IPS DF 6.9 (cell line): ENCODE results near the gene PKD2.
A peak's percentile ranks its signal among the peaks of the same experiment; 100 is the strongest.
"Not testable (repeated sequence)": the region's sequence is repeated elsewhere in the genome, so short reads cannot be mapped to it uniquely, and the experiment has no call there.

Experiments used
- DNase-seq: peaks from one replicate; pipeline ENCODE4 v3.0.0-alpha.2; 2013; ENCODE audit warnings: low read depth, low spot score
- H3K27ac ChIP-seq: one replicate; pipeline ENCODE4 v1.5.1; 2013; ENCODE audit warnings: low read length, control low read depth
- H3K27me3 ChIP-seq: 2 replicates; pipeline ENCODE4 v1.6.1; 2013; ENCODE audit warnings: mild to moderate bottlenecking, low read length; ENCODE audit not compliant: control insufficient read depth, insufficient read depth
- H3K36me3 ChIP-seq: 2 replicates; pipeline ENCODE4 v1.6.1; 2013; ENCODE audit warnings: low read length; ENCODE audit not compliant: control insufficient read depth, insufficient read depth
- H3K4me1 ChIP-seq: 2 replicates; pipeline ENCODE4 v1.6.1; 2013; ENCODE audit warnings: low read length; ENCODE audit not compliant: control insufficient read depth, insufficient read depth
- H3K4me3 ChIP-seq: 2 replicates; pipeline ENCODE4 v1.5.1; 2013; ENCODE audit warnings: mild to moderate bottlenecking, low read length
- H3K9me3 ChIP-seq: 2 replicates; pipeline ENCODE4 v1.6.1; 2013; ENCODE audit warnings: low read length, inconsistent platforms; ENCODE audit not compliant: control insufficient read depth, insufficient read depth
- WGBS: extraction: QIAGEN DNeasy Blood & Tissue Kit; methylation state at CpG from one replicate; pipeline ENCODE4 v1.1.7; 2013; ENCODE audit warnings: mixed read lengths, missing lambda C conversion rate; ENCODE audit not compliant: insufficient read length, insufficient coverage; 5-methylcytosine and 5-hydroxymethylcytosine counted together

PKD2 gene

DNA sequence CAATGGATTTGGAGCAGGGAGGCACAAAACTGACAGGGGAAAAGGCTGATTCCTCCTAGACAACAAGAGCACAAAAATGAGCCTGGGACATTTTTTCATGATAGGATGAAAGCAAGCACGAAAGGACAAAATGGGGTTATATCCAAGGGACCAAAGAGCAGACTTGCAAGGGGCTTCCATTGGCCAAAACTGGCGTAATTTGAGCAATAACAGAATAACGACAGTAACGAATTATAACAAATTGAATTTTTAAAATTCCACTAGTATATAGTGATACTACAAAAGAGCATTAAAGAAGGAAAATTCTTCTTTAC is 21.6 kb upstream of the PKD2 start:
- Histone ChIP-seq H3K36me3 (peaks cover 4% of the 10 kb centered on the region; the same call in 1 of the 2 replicates), H3K9me3 (no peaks in the 10 kb centered on the region), H3K27me3 (no peaks in the 10 kb centered on the region), H3K4me3 (no peak overlapping the region), H3K27ac (no peak overlapping the region), H3K4me1 (peaks cover 3% of the 10 kb centered on the region; the same call in 1 of the 2 replicates)
- WGBS, result no CpG with 5 or more reads among the region's 4 CpGs
- DNase-seq, result no peak

DNA sequence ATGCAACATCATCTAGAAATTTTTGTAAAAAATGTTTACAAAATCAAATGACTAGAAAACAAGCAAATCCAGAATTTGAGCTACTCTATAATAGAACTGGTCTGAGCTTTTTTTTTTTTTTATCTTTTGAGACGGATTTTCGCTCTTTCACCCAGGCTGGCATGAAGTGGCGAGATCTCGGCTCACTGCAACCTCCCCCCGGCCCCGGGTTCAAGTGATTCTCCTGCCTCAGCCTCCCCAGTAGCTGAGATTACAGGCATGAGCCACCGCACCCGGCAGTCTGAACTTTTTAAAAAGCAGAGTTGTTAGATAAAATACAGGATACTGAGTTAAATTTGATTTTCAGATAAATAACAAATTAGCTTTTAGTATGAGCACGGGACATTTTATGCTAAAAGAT is 20.9 kb upstream of the PKD2 start:
- WGBS, result no CpG with 5 or more reads among the region's 9 CpGs
- peaks cover 1% of the 10 kb centered on the region; the same call in 1 of the 2 replicates for H3K36me3 ChIP-seq
- H3K4me1 ChIP-seq, result peaks cover 3% of the 10 kb centered on the region; the same call in 1 of the 2 replicates
- H3K4me3 ChIP-seq, result no peak overlapping the region
- H3K9me3 ChIP-seq, result no peaks in the 10 kb centered on the region
- no peak overlapping the region for H3K27ac ChIP-seq
- H3K27me3 ChIP-seq, result no peaks in the 10 kb centered on the region
- DNase-seq, result no peak

DNA sequence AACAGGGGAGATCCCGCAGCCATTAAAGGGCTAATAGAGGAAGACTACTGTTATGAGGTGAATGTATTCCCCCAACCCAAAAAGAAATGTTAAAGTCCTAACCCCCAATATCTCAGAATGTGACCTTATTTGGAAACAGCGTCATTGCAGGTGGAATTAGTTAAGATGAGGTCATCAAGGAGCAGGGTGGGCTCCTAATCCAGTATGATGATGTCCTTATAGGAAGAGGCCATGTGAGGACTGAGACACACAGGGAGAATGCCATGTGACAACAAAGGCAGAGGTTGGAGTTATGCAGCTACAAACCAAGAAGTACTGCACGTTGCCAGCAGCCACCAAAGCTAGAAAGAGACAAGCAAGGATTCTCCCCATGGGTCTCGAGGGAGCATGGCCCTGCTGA is 17.7 kb upstream of the PKD2 start:
- Histone ChIP-seq H3K36me3 (no peaks in the 10 kb centered on the region), H3K9me3 (no peaks in the 10 kb centered on the region), H3K27ac (no peak overlapping the region), H3K27me3 (no peaks in the 10 kb centered on the region), H3K4me3 (no peak overlapping the region), H3K4me1 (peaks cover 3% of the 10 kb centered on the region; the same call in 1 of the 2 replicates)
- no CpG with 5 or more reads among the region's 4 CpGs for WGBS
- no peak for DNase-seq

- Histone ChIP-seq H3K27ac (no peak overlapping the region), H3K4me1 (no peaks in the 10 kb centered on the region), H3K9me3 (no peaks in the 10 kb centered on the region), H3K27me3 (no peaks in the 10 kb centered on the region), H3K4me3 (no peak overlapping the region), H3K36me3 (no peaks in the 10 kb centered on the region)
- WGBS, result no CpG with 5 or more reads among the region's 3 CpGs
- DNase-seq, result no peak
Measured at GRCh38 chr4:87995435-87995834, 12.0 kb upstream of the PKD2 start.

DNA sequence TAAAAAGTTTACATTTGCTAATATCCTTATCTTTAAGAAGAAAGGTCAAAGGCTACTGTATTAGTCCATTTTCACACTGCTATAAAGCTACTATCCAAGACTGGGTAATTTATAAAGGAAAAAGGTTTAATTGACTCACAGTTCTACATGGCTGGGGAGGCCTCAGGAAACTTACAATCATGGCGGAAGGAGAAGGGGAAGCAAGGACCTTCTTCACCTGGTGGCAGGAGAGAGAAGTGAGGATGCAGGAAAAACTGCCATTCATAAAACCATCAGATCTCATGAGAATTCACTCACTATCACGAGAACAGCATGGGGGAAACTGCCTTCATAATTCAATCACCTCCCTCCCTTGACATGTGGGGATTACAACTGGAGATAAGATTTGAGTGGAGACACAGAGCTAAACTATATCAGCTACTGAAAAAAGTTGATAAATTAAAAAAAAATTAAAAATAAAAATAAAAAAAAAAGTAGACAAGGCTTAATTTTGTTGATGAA is 8.2 kb upstream of the PKD2 start:
- no CpG with 5 or more reads among the region's 2 CpGs for WGBS
- H3K36me3 ChIP-seq, H3K4me3 ChIP-seq, H3K27ac ChIP-seq, H3K9me3 ChIP-seq, H3K4me1 ChIP-seq, H3K27me3 ChIP-seq, DNase-seq: not testable (repeated sequence)

- WGBS, result no CpG with 5 or more reads among the region's 3 CpGs
- DNase-seq, result no peak
- peaks cover 1% of the 10 kb centered on the region; the same call in 1 of the 2 replicates for H3K4me1 ChIP-seq
- no peak overlapping the region for H3K27ac ChIP-seq
- no peaks in the 10 kb centered on the region for H3K36me3 ChIP-seq
- H3K9me3 ChIP-seq, result no peaks in the 10 kb centered on the region
- H3K4me3 ChIP-seq, result no peak overlapping the region
- H3K27me3 ChIP-seq, result no peaks in the 10 kb centered on the region
Measured at GRCh38 chr4:88001871-88002270, 5.6 kb upstream of the PKD2 start.

DNA sequence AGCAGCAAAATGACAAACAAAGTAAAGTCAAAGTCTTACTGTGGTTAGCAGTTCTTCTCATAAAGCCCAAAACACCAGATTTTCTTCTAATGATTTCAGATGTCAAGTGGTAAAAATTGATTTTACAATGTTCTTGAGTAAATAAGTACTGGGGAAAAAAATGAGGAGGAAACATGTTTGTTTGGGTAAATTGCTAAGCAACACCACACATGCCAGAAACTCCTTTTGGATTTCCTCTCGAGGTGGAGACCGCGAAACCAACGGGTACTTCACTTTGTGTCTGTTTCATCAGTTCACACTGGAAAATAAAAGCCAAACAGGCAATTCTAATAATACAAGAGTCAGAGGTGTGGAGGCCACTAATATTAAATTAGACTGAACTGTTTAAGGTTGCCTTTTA is 4.6 kb upstream of the PKD2 start:
- Histone ChIP-seq H3K27ac (no peak overlapping the region), H3K4me3 (no peak overlapping the region)
- no peak for DNase-seq

DNA sequence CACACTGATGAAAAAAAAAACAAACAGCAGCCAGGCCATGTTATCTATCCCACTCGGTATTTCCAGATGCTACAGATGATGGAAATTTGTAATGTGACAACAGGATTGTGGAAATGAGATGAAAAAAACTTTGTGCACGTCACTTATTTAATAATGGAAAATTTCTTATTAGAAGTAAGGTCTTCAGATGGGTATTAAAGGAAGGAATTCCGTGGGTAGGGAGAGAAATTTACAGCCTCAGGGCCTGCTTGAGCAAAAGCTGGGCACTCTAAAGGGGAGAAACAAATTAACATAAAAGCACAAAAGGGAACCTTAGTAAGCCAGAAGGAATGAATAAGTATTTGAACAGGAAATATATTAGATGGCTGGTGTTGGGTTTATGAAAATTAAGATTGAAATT is 4.2 kb upstream of the PKD2 start:
- no CpG with 5 or more reads among the region's 3 CpGs for WGBS
- no peak for DNase-seq
- H3K4me3 ChIP-seq, result no peak overlapping the region
- H3K36me3 ChIP-seq, result no peaks in the 10 kb centered on the region
- H3K27ac ChIP-seq, result no peak overlapping the region
- H3K4me1 ChIP-seq, result peaks cover 1% of the 10 kb centered on the region; the same call in 1 of the 2 replicates
- no peaks in the 10 kb centered on the region for H3K9me3 ChIP-seq
- H3K27me3 ChIP-seq, result no peaks in the 10 kb centered on the region

More for the DNA sequence above, 4.6 kb upstream of the PKD2 start:
- no CpG with 5 or more reads among the region's 4 CpGs for WGBS
- no peaks in the 10 kb centered on the region for H3K27me3 ChIP-seq
- peaks cover 1% of the 10 kb centered on the region; the same call in 1 of the 2 replicates for H3K4me1 ChIP-seq
- no peaks in the 10 kb centered on the region for H3K36me3 ChIP-seq
- no peaks in the 10 kb centered on the region for H3K9me3 ChIP-seq

GRCh38 chr4:88005076-88005475 is 2.4 kb upstream of the PKD2 start:
- Histone ChIP-seq H3K36me3 (no peaks in the 10 kb centered on the region), H3K4me3 (no peak overlapping the region), H3K27me3 (no peaks in the 10 kb centered on the region), H3K27ac (no peak overlapping the region), H3K4me1 (peaks cover 1% of the 10 kb centered on the region; the same call in 1 of the 2 replicates), H3K9me3 (no peaks in the 10 kb centered on the region)
- no peak for DNase-seq
- no CpG with 5 or more reads among the region's 2 CpGs for WGBS

GRCh38 chr4:88005946-88006345 is 1.5 kb upstream of the PKD2 start:
- WGBS, result no CpG with 5 or more reads among the region's 10 CpGs
- peaks cover 1% of the 10 kb centered on the region; the same call in 1 of the 2 replicates for H3K4me1 ChIP-seq
- no peaks in the 10 kb centered on the region for H3K9me3 ChIP-seq
- no peaks in the 10 kb centered on the region for H3K27me3 ChIP-seq
- DNase-seq, result no peak
- no peaks in the 10 kb centered on the region for H3K36me3 ChIP-seq
- H3K4me3 ChIP-seq, result no peak overlapping the region
- no peak overlapping the region for H3K27ac ChIP-seq

DNA sequence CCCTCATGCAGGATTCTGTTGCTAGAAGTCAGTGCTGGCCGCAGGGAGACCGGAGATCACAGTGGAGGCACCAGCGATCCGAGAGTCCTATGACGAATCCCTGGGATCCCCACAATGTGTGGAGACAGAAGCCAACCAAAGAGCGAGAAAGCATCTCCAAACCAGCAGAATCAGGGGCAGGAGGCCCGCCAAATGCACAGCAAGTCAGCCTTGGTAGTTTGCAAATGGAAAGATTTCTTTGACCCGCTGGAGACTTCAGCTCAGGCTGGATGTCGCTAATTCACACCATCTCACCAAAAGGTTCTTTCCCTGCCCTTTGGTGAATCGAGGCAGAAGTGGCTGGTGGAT is 505 bp upstream of the PKD2 start:
- H3K27me3 ChIP-seq, result no peaks in the 10 kb centered on the region
- H3K9me3 ChIP-seq, result no peaks in the 10 kb centered on the region
- H3K27ac ChIP-seq, result no peak overlapping the region
- H3K4me3 ChIP-seq, result peak overlapping the region; percentile 97; the same call in 1 of the 2 replicates
- peaks cover 1% of the 10 kb centered on the region; the same call in 1 of the 2 replicates for H3K4me1 ChIP-seq
- no peak for DNase-seq
- WGBS, result no CpG with 5 or more reads among the region's 10 CpGs
- H3K36me3 ChIP-seq, result no peaks in the 10 kb centered on the region
